H1 (cell line): Measurements from ENCODE around the gene TPSAB1. TPM values are rescaled to one million over a fixed set of nuclear protein-coding genes. Genes with fewer than 3 reads are reported as not detected.

ENCODE experiments used
- CTCF ChIA-PET: fragments of 300-600 bp; sonication (Branson Sonifier 250); formaldehyde crosslinking; loops from one replicate; lab custom pipeline; 2021; ENCODE audit not compliant: partially characterized antibody; lab: Charles Lee
- POLR2A ChIA-PET: fragments of 300-600 bp; sonication (Branson Sonifier 250); formaldehyde crosslinking; loops from one replicate; lab custom pipeline; 2021; ENCODE audit warnings: inconsistent platforms; ENCODE audit not compliant: partially characterized antibody; lab: Charles Lee
- DNase-seq, 2 experiments: peaks; one replicate each; pipeline versions ENCODE4 v3.0.0 to v3.0.0-alpha.2; 2010 to 2022; ENCODE audit warnings: low spot score in 2 of 2, low read depth in 1 of 2, mixed read lengths in 1 of 2
- FAIRE-seq: peaks from 2 replicates; lab custom pipeline; 2011; peaks lifted over from hg19 to GRCh38; lab: Jason Lieb, UNC
- H2AFZ ChIP-seq: 2 replicates; pipeline ENCODE4 v1.8.1; 2012; ENCODE audit warnings: low read length, inconsistent platforms
- H2AK5ac ChIP-seq: 2 replicates; pipeline ENCODE4 v1.6.1; 2013; ENCODE audit warnings: low read depth, low read length
- H2BK120ac ChIP-seq: replicated peaks from 2 replicates; pipeline ENCODE3; 2013; ENCODE audit warnings: low read depth, low read length, inconsistent platforms
- H2BK12ac ChIP-seq: 2 replicates; pipeline ENCODE4 v1.6.1; 2013; ENCODE audit warnings: low read depth, low read length
- H2BK15ac ChIP-seq: 2 replicates; pipeline ENCODE4 v1.6.1; 2013; ENCODE audit warnings: low read length
- H2BK20ac ChIP-seq: 2 replicates; pipeline ENCODE4 v1.6.1; 2013; ENCODE audit warnings: low read length
- H2BK5ac ChIP-seq: 2 replicates; pipeline ENCODE4 v1.6.1; 2013; ENCODE audit warnings: low read depth, low read length
- H3K14ac ChIP-seq: 2 replicates; pipeline ENCODE4 v1.6.1; 2013; ENCODE audit warnings: inconsistent platforms; ENCODE audit not compliant: insufficient read length
- H3K18ac ChIP-seq: 2 replicates; pipeline ENCODE4 v1.6.1; 2013; ENCODE audit warnings: low read length; ENCODE audit errors: extremely low read depth
- H3K23ac ChIP-seq: 2 replicates; pipeline ENCODE4 v1.6.1; 2013; ENCODE audit warnings: inconsistent platforms; ENCODE audit not compliant: insufficient read length
- H3K23me2 ChIP-seq: 2 replicates; pipeline ENCODE4 v1.6.1; 2013; ENCODE audit warnings: low read depth, low read length
- H3K27ac ChIP-seq: 2 replicates; pipeline ENCODE4 v1.6.1; 2011; ENCODE audit warnings: low read depth, low read length, inconsistent platforms
- H3K27me3 ChIP-seq, 4 experiments: replicated peaks in 1 of 4; 1 replicate in 1 of 4; 2 replicates in 3 of 4; pipeline versions ENCODE4 v1.6.1 to v1.8.1; 2011 to 2013; ENCODE audit warnings: low read length in 3 of 4, mild to moderate bottlenecking in 3 of 4, inconsistent platforms in 2 of 4, mixed read lengths in 2 of 4, moderate library complexity in 1 of 4; ENCODE audit not compliant: control insufficient read depth in 3 of 4, insufficient read depth in 3 of 4; ENCODE audit errors: extremely low read depth in 1 of 4
- H3K36me3 ChIP-seq, 4 experiments: 2 replicates each; pipeline versions ENCODE4 v1.6.1 to v1.8.1; 2011 to 2013; ENCODE audit warnings: mild to moderate bottlenecking in 4 of 4, low read length in 3 of 4, moderate library complexity in 2 of 4, control low read depth in 1 of 4, inconsistent platforms in 1 of 4; ENCODE audit not compliant: insufficient read depth in 4 of 4, control insufficient read depth in 2 of 4
- H3K4ac ChIP-seq: replicated peaks from 2 replicates; pipeline ENCODE3; 2013; ENCODE audit warnings: low read length, low read depth, mixed read lengths, inconsistent platforms; ENCODE audit not compliant: insufficient read length
- H3K4me1 ChIP-seq, 4 experiments: replicated peaks in 1 of 4; 1 replicate in 1 of 4; 2 replicates in 3 of 4; pipeline versions ENCODE4 v1.6.1 to v1.8.1; 2011 to 2013; ENCODE audit warnings: low read length in 3 of 4, inconsistent platforms in 2 of 4, mixed read lengths in 1 of 4; ENCODE audit not compliant: insufficient read depth in 4 of 4, control insufficient read depth in 3 of 4
- H3K4me2 ChIP-seq, 2 experiments: 2 replicates each; pipeline versions ENCODE4 v1.6.1 to v1.8.1; 2011 to 2013; ENCODE audit warnings: low read depth in 2 of 2, low read length in 2 of 2, control low read depth in 1 of 2, inconsistent platforms in 1 of 2, mild to moderate bottlenecking in 1 of 2; ENCODE audit not compliant: insufficient read depth in 1 of 2
- H3K4me3 ChIP-seq, 4 experiments: fragments of 200-600, 300-600 bp in 1 of 4; sonication (generic), shearing (Covaris generic), sonication (Bioruptor Twin) in 1 of 4; 2 replicates each; pipeline versions ENCODE4 v1.5.1 to v1.8.1; 2011 to 2016; ENCODE audit warnings: low read length in 4 of 4, low read depth in 3 of 4, control low read depth in 2 of 4, inconsistent platforms in 2 of 4, mild to moderate bottlenecking in 2 of 4, mixed read lengths in 1 of 4, moderate library complexity in 1 of 4; ENCODE audit not compliant: insufficient read depth in 2 of 4; ENCODE audit errors: extremely low read depth in 1 of 4
- H3K56ac ChIP-seq: replicated peaks from 2 replicates; pipeline ENCODE3; 2013; ENCODE audit warnings: low read depth, mild to moderate bottlenecking, mixed read lengths, low read length, inconsistent platforms; ENCODE audit not compliant: insufficient read length
- H3K79me1 ChIP-seq: 2 replicates; pipeline ENCODE4 v1.6.1; 2013; ENCODE audit warnings: low read depth, low read length, control low read depth
- H3K79me2 ChIP-seq, 2 experiments: 2 replicates each; pipeline versions ENCODE4 v1.6.1 to v1.8.1; 2012 to 2013; ENCODE audit warnings: low read length in 2 of 2, mild to moderate bottlenecking in 2 of 2, inconsistent platforms in 1 of 2; ENCODE audit not compliant: insufficient read depth in 2 of 2, control insufficient read depth in 1 of 2
- H3K9ac ChIP-seq, 4 experiments: replicated peaks in 1 of 4; 1 replicate in 1 of 4; 2 replicates in 3 of 4; pipeline versions ENCODE4 v1.6.1 to v1.8.1; 2011 to 2013; ENCODE audit warnings: low read depth in 3 of 4, low read length in 3 of 4, control low read depth in 2 of 4, mild to moderate bottlenecking in 2 of 4, moderate library complexity in 2 of 4, inconsistent platforms in 1 of 4; ENCODE audit errors: extremely low read depth in 1 of 4
- H3K9me3 ChIP-seq, 2 experiments: 2 replicates each; pipeline versions ENCODE4 v1.6.1 to v1.8.1; 2012 to 2013; ENCODE audit warnings: mild to moderate bottlenecking in 2 of 2, moderate library complexity in 2 of 2, control low read depth in 1 of 2, inconsistent platforms in 1 of 2, low read depth in 1 of 2, low read length in 1 of 2, mixed read lengths in 1 of 2; ENCODE audit not compliant: insufficient read depth in 2 of 2
- H4K20me1 ChIP-seq, 2 experiments: replicated peaks in 1 of 2; 2 replicates each; pipeline versions ENCODE3 to v1.8.1; 2011 to 2013; ENCODE audit warnings: inconsistent platforms in 2 of 2, low read length in 2 of 2, mild to moderate bottlenecking in 1 of 2; ENCODE audit not compliant: insufficient read depth in 2 of 2, control insufficient read depth in 1 of 2
- H4K5ac ChIP-seq: 2 replicates; pipeline ENCODE4 v1.6.1; 2013; ENCODE audit warnings: low read length, low read depth, mixed read lengths, inconsistent platforms; ENCODE audit not compliant: insufficient read length
- H4K8ac ChIP-seq: 2 replicates; pipeline ENCODE4 v1.8.0; 2013; ENCODE audit warnings: mild to moderate bottlenecking, moderate library complexity, low read length, inconsistent platforms; ENCODE audit not compliant: insufficient read depth; ENCODE audit errors: extremely low read depth
- H4K91ac ChIP-seq: replicated peaks from 2 replicates; pipeline ENCODE3; 2013; ENCODE audit warnings: low read length, mixed read lengths, inconsistent platforms; ENCODE audit not compliant: insufficient read length
- EGR1 ChIP-seq: IDR thresholded peaks from 2 replicates; pipeline ENCODE4 v1.6.1; 2011; ENCODE audit warnings: low read depth, low read length, borderline replicate concordance
- FOSL1 ChIP-seq: IDR thresholded peaks from 2 replicates; pipeline ENCODE4 v1.6.1; 2011; ENCODE audit warnings: mild to moderate bottlenecking, low read depth, low read length, moderate library complexity; ENCODE audit not compliant: insufficient read depth
- MAFK ChIP-seq: IDR thresholded peaks from 2 replicates; pipeline ENCODE4 v1.6.1; 2012; ENCODE audit warnings: low read depth, mild to moderate bottlenecking, improper control_type of control experiment, low read length
- POLR2AphosphoS5 ChIP-seq: IDR thresholded peaks from 2 replicates; pipeline ENCODE4 v1.6.1; 2011; ENCODE audit warnings: low read depth, low read length
- RBBP5 ChIP-seq: IDR thresholded peaks from 2 replicates; pipeline ENCODE4 v1.7.1; 2012; ENCODE audit warnings: low read depth, mild to moderate bottlenecking, inconsistent platforms, low read length, moderate library complexity, borderline replicate concordance
- RNF2 ChIP-seq: fragments of 200-900, 300-1000 bp; sonication (generic); IDR thresholded peaks from 2 replicates; pipeline ENCODE4 v1.7.1; 2016; ENCODE audit warnings: borderline replicate concordance, low read depth, mild to moderate bottlenecking, antibody characterized with exemption, low read length; ENCODE audit not compliant: poor library complexity, severe bottlenecking; ENCODE audit errors: missing control alignments
- SAP30 ChIP-seq: fragments of 300-600 bp; sonication (generic); IDR thresholded peaks from 2 replicates; pipeline ENCODE4 v1.7.1; 2012; ENCODE audit warnings: low read length, moderate library complexity, mild to moderate bottlenecking, inconsistent platforms; ENCODE audit not compliant: insufficient read depth, insufficient replicate concordance
- SIN3A ChIP-seq, 2 experiments: IDR thresholded peaks in 1 of 2; conservative IDR thresholded peaks in 1 of 2; 2 replicates each; pipeline ENCODE4 v1.6.1; 2011 to 2012; ENCODE audit warnings: low read length in 2 of 2, improper control_type of control experiment in 1 of 2, low read depth in 1 of 2, mild to moderate bottlenecking in 1 of 2
- TCF12 ChIP-seq: IDR thresholded peaks from 2 replicates; pipeline ENCODE4 v1.6.1; 2011; ENCODE audit warnings: low read depth, mild to moderate bottlenecking, low read length
- WGBS, 2 experiments: shearing (Covaris generic) in 1 of 2; methylation state at CpG; one replicate each; pipeline versions ENCODE4 v1.1.6 to v1.1.7; 2013 to 2015; ENCODE audit warnings: low lambda C conversion rate in 2 of 2, mixed read lengths in 2 of 2, inconsistent platforms in 1 of 2, low coverage in 1 of 2, missing lambda C conversion rate in 1 of 2; ENCODE audit not compliant: insufficient replicate concordance in 2 of 2, insufficient coverage in 1 of 2, insufficient read length in 1 of 2; ENCODE audit errors: extremely low coverage in 1 of 2, missing lambda C conversion rate in 1 of 2; 5-methylcytosine and 5-hydroxymethylcytosine counted together
- polyA plus RNA-seq, 7 experiments: library from polyadenylated mRNA; depleted of rRNA in 3 of 7; stranded (reverse) in 5 of 7; unstranded in 2 of 7; fragments of >200 nt in 5 of 7; fragments of 200-250 nt in 2 of 7; gene quantifications; 1 replicate in 5 of 7; 2 replicates in 1 of 7; 4 replicates in 1 of 7; pipeline versions ENCODE4 v1.2.1 to v1.2.3, GENCODE V29; 2011 to 2013; ENCODE audit warnings: missing spikeins in 2 of 7, mixed read lengths in 2 of 7
- total RNA-seq: library from RNA; stranded (reverse); fragmentation: NEBNext Ultra II Directional; extraction: Animal tissue kit (Norgen Biotek cat#: 25700); gene quantifications from 2 replicates; pipeline ENCODE4 v1.2.1, GENCODE V29; 2021
- TF ChIP-seq, protein P1 (sequence below): IDR thresholded peaks from 2 replicates; pipeline ENCODE4 v1.6.1; 2011; ENCODE audit warnings: low read depth, mild to moderate bottlenecking, low read length; ENCODE audit not compliant: insufficient read depth
- TF ChIP-seq, protein P2 (sequence below): IDR thresholded peaks from 2 replicates; pipeline ENCODE4 v1.6.1; 2012; ENCODE audit warnings: inconsistent platforms

Gene TPSAB1
- total and polyA plus RNA-seq, 2 of the 8 experiments (the other 6 are each of a cell fraction or from before 2014, with no cell fraction given), result 0.09 TPM; not detected in 1

DNA sequence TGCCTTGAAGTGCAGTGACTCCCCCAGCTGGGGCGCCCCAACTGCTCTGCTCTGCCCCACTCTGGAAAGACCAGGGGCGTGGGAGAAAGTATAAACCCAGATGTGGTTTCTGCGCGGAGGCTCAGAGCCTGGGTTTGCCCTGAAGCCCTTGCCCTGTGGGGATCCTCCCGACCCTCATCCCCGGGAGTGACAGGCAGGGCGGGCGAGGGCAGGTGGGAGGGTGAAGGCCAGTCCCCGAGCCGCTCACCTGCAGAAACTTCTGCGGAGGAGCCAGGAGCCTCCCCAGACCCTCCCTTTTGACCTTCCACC lies 19.2 kb downstream of the TPSAB1 start:
- DNase-seq, result no peak
- peaks cover 0 to 11% (median 8%) of the 10 kb centered on the region in 4 experiments; a peak in 6 of 7 replicates for H3K4me1 ChIP-seq
- H3K23ac ChIP-seq, result no peak overlapping the region
- H4K8ac ChIP-seq, result no peak overlapping the region; the same call in none of the 2 replicates
- no peak overlapping the region for H2BK120ac ChIP-seq
- H2AFZ ChIP-seq, result no peak overlapping the region
- H2BK20ac ChIP-seq, result no peak overlapping the region
- no peak overlapping the region for H2AK5ac ChIP-seq
- H3K23me2 ChIP-seq, result peaks cover under 1% of the 10 kb centered on the region; the same call in 1 of the 2 replicates
- H3K9ac ChIP-seq, result no peak overlapping the region
- no peak overlapping the region for H3K4me3 ChIP-seq
- WGBS, 2 experiments, result 77% methylated on average over 9 of the region's 11 CpGs; no CpG with 5 or more reads in 1 of the 2 experiments
- H2BK15ac ChIP-seq, result no peak overlapping the region
- H3K56ac ChIP-seq, result no peak overlapping the region
- peaks cover 0 to 28% (median 14%) of the 10 kb centered on the region in 4 experiments; a peak in 5 of 7 replicates for H3K27me3 ChIP-seq
- H3K4ac ChIP-seq, result no peak overlapping the region
- no peak overlapping the region for H3K14ac ChIP-seq
- peak overlapping the region in 1 of 2 experiments; percentile 72; a peak in 2 of 4 replicates for H3K4me2 ChIP-seq
- H3K18ac ChIP-seq, result no peak overlapping the region
- no peak overlapping the region for H4K91ac ChIP-seq
- no peak for FAIRE-seq
- H3K27ac ChIP-seq, result no peak overlapping the region
- TF ChIP-seq, protein P1, sequence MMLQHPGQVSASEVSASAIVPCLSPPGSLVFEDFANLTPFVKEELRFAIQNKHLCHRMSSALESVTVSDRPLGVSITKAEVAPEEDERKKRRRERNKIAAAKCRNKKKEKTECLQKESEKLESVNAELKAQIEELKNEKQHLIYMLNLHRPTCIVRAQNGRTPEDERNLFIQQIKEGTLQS, result no peak
- TF ChIP-seq TCF12, result no peak
- TF ChIP-seq MAFK, result no peak
- no peak for TF ChIP-seq RNF2
- no peak for TF ChIP-seq SAP30
- no peak for TF ChIP-seq RBBP5
- TF ChIP-seq, protein P2, sequence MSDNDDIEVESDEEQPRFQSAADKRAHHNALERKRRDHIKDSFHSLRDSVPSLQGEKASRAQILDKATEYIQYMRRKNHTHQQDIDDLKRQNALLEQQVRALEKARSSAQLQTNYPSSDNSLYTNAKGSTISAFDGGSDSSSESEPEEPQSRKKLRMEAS, result no peak
- TF ChIP-seq POLR2AphosphoS5, result no peak
- TF ChIP-seq EGR1, result no peak
- TF ChIP-seq SIN3A (conservative IDR thresholded peaks at IDR 0.05 in 1 of 2, IDR thresholded peaks at IDR 0.05 in 1 of 2; ENCODE audit: low read depth in 1 of 2, low read length in 2 of 2), result no peak
- no peak for TF ChIP-seq FOSL1
- H3K79me2 ChIP-seq, result no peaks in the 10 kb centered on the region
- H3K36me3 ChIP-seq, result no peaks in the 10 kb centered on the region; a peak in 1 of 8 replicates
- H2BK12ac ChIP-seq, result no peak overlapping the region
- CTCF ChIA-PET, result interaction anchor here (1.0 kb wide), 2 partner anchors 24 to 79 kb away, joined by 3 read pairs; no protein-coding TSS in a partner anchor
- POLR2A ChIA-PET, result interaction anchor here (0.8 kb wide), 1 partner anchor 72 kb away, joined by 3 read pairs; no protein-coding TSS in a partner anchor
- H4K5ac ChIP-seq, result no peak overlapping the region
- peaks cover 0 to under 1% of the 10 kb centered on the region in 2 experiments; a peak in 1 of 4 replicates for H3K9me3 ChIP-seq
- no peak overlapping the region for H2BK5ac ChIP-seq
- peaks cover 0 to 4% of the 10 kb centered on the region in 2 experiments for H4K20me1 ChIP-seq
- H3K79me1 ChIP-seq, result no peaks in the 10 kb centered on the region
